Measurements from ENCODE around the gene LYRM4.

LYRM4 gene

GRCh38 chr6:5229356-5229755, 31.4 kb downstream of the LYRM4 start:
- no peaks in the 10 kb centered on the region for H3K27me3 ChIP-seq (ENCODE audit: insufficient read depth, poor library complexity, severe bottlenecking)
- no peak overlapping the region for H3K27ac ChIP-seq (replicated peaks)
- no peak overlapping the region for H3K4me3 ChIP-seq (replicated peaks; ENCODE audit: insufficient read depth, low read length)
- no peak for TF ChIP-seq POLR2AphosphoS5 (IDR thresholded peaks at IDR 0.05; ENCODE audit: low read depth)
- no peak for TF ChIP-seq REST (IDR thresholded peaks at IDR 0.05; ENCODE audit: insufficient replicate concordance, low read depth)
- no peak for TF ChIP-seq SPI1 (IDR thresholded peaks at IDR 0.05; ENCODE audit: borderline replicate concordance, low read depth)
- no peak for TF ChIP-seq GABPA (IDR thresholded peaks at IDR 0.05; ENCODE audit: low read depth)
- TF ChIP-seq, protein P1, sequence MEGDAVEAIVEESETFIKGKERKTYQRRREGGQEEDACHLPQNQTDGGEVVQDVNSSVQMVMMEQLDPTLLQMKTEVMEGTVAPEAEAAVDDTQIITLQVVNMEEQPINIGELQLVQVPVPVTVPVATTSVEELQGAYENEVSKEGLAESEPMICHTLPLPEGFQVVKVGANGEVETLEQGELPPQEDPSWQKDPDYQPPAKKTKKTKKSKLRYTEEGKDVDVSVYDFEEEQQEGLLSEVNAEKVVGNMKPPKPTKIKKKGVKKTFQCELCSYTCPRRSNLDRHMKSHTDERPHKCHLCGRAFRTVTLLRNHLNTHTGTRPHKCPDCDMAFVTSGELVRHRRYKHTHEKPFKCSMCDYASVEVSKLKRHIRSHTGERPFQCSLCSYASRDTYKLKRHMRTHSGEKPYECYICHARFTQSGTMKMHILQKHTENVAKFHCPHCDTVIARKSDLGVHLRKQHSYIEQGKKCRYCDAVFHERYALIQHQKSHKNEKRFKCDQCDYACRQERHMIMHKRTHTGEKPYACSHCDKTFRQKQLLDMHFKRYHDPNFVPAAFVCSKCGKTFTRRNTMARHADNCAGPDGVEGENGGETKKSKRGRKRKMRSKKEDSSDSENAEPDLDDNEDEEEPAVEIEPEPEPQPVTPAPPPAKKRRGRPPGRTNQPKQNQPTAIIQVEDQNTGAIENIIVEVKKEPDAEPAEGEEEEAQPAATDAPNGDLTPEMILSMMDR (IDR thresholded peaks at IDR 0.05; ENCODE audit: insufficient read depth, low read length): no peak
- DNase-seq (ENCODE audit: low read depth in 1 of 2, low spot score in 1 of 2): no peak

GRCh38 chr6:5223309-5223708, 37.4 kb downstream of the LYRM4 start:
- TF ChIP-seq POLR2AphosphoS5 (IDR thresholded peaks at IDR 0.05; ENCODE audit: low read depth) (no peak), REST (IDR thresholded peaks at IDR 0.05; ENCODE audit: insufficient replicate concordance, low read depth) (no peak), SPI1 (IDR thresholded peaks at IDR 0.05; ENCODE audit: borderline replicate concordance, low read depth) (no peak), GABPA (IDR thresholded peaks at IDR 0.05; ENCODE audit: low read depth) (no peak)
- TF ChIP-seq, protein P1 (IDR thresholded peaks at IDR 0.05; ENCODE audit: insufficient read depth, low read length): no peak

DNA sequence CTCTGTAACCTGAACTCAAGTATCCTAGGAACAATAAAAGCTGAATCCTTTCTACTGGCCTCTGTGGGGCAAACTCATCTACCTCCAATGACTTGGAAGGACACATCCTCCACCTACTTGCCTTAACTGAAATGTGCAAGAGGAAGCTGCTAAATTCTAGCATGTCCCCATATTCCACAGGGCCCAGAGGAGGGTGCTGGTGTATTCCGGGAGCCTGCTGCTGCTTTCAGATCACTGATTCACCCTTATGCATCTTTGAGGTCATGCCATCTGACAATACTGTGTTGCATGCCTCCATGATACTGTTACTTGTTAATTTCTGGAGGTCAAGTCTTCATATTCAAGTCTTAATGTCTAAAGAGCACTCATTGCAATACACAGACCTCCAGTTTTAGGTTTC, 40.3 kb downstream of the LYRM4 start:
- TF ChIP-seq, protein P1 (IDR thresholded peaks at IDR 0.05; ENCODE audit: insufficient read depth, low read length): no peak
- TF ChIP-seq GABPA (IDR thresholded peaks at IDR 0.05; ENCODE audit: low read depth) (no peak), SPI1 (IDR thresholded peaks at IDR 0.05; ENCODE audit: borderline replicate concordance, low read depth) (no peak), REST (IDR thresholded peaks at IDR 0.05; ENCODE audit: insufficient replicate concordance, low read depth) (no peak), POLR2AphosphoS5 (IDR thresholded peaks at IDR 0.05; ENCODE audit: low read depth) (no peak)
- DNase-seq (ENCODE audit: low read depth in 1 of 2, low spot score in 1 of 2): no peak
- H3K27me3 ChIP-seq (ENCODE audit: insufficient read depth, poor library complexity, severe bottlenecking): no peaks in the 10 kb centered on the region
- no peak overlapping the region for H3K27ac ChIP-seq (replicated peaks)
- H3K4me3 ChIP-seq (replicated peaks; ENCODE audit: insufficient read depth, low read length): no peak overlapping the region

More at GRCh38 chr6:5223309-5223708, 37.4 kb downstream of the LYRM4 start:
- no peak for DNase-seq (ENCODE audit: low read depth in 1 of 2, low spot score in 1 of 2)
- no peak overlapping the region for H3K4me3 ChIP-seq (replicated peaks; ENCODE audit: insufficient read depth, low read length)
- no peaks in the 10 kb centered on the region for H3K27me3 ChIP-seq (ENCODE audit: insufficient read depth, poor library complexity, severe bottlenecking)
- H3K27ac ChIP-seq (replicated peaks): no peak overlapping the region
